IMR-90 (cell line): Measurements from ENCODE around the gene UBR7.

Source experiments
- CEBPB ChIP-seq: IDR thresholded peaks from 2 replicates; pipeline ENCODE4 v1.6.1; 2012; ENCODE audit warnings: low read depth, low read length, improper control_type of control experiment
- MAFK ChIP-seq: IDR thresholded peaks from 2 replicates; pipeline ENCODE4 v1.6.1; 2012; ENCODE audit warnings: low read depth, low read length, improper control_type of control experiment
- MAZ ChIP-seq: IDR thresholded peaks from 2 replicates; pipeline ENCODE4 v1.6.1; 2012; ENCODE audit warnings: low read depth, mild to moderate bottlenecking, low read length, improper control_type of control experiment, moderate library complexity, borderline replicate concordance
- POLR2A ChIP-seq: IDR thresholded peaks from 2 replicates; pipeline ENCODE4 v1.6.1; 2012; ENCODE audit warnings: mild to moderate bottlenecking, low read depth, low read length
- RAD21 ChIP-seq: IDR thresholded peaks from 2 replicates; pipeline ENCODE4 v1.6.1; 2012; ENCODE audit warnings: low read length, improper control_type of control experiment
- SMC3 ChIP-seq: fragments of 150-350 bp; IDR thresholded peaks from 2 replicates; pipeline ENCODE4 v1.6.1; 2016; ENCODE audit warnings: low read depth, mild to moderate bottlenecking, antibody characterized with exemption, low read length, moderate library complexity
- TF ChIP-seq, protein P1 (sequence below): conservative IDR thresholded peaks from 2 replicates; pipeline ENCODE4 v1.5.1; 2012; ENCODE audit warnings: mild to moderate bottlenecking, low read depth, low read length, improper control_type of control experiment
- TF ChIP-seq, protein P2 (sequence below): fragments of 150-350 bp; IDR thresholded peaks from 2 replicates; pipeline ENCODE4 v1.6.1; 2017; ENCODE audit warnings: mild to moderate bottlenecking, antibody characterized with exemption, low read length, low read depth
- TF ChIP-seq, protein P3 (sequence below): fragments of 150-350 bp; IDR thresholded peaks from 2 replicates; pipeline ENCODE4 v1.6.1; 2016; ENCODE audit warnings: low read depth, mild to moderate bottlenecking, low read length, moderate library complexity, borderline replicate concordance

DNA sequence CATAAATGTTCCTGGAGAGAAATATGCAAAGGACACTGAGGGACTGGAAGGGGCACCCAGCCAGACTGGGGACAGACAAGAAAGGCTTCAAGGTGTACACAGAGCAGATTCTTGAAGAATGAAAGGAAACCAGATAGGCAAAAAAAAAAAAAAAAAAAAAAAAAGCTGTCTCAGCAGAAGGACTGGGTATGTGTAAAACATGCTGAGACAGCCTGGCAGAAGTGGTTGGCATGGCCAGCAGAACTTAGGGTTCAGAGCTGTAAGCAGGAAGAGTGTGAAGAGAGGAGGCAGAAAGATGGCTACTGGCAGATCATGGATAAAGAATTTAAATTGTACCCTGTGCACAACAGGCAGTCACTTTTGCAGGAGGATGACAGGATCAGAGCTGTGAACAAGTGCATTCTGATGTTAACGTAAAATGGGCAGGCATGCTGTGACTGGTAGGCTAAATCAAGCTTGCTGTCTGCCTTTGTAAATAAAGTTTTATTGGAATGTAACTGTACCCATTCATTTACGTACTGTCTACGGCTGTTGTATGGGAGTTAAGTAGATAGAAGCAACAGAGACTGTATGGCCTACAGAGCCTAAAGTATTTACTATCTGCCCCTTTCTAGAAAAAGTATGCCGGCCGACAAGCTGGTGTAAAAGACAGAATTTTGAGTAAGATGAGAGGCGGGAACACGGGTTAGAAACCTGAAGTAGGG, 42.2 kb downstream of the UBR7 start:
- TF ChIP-seq, protein P1, sequence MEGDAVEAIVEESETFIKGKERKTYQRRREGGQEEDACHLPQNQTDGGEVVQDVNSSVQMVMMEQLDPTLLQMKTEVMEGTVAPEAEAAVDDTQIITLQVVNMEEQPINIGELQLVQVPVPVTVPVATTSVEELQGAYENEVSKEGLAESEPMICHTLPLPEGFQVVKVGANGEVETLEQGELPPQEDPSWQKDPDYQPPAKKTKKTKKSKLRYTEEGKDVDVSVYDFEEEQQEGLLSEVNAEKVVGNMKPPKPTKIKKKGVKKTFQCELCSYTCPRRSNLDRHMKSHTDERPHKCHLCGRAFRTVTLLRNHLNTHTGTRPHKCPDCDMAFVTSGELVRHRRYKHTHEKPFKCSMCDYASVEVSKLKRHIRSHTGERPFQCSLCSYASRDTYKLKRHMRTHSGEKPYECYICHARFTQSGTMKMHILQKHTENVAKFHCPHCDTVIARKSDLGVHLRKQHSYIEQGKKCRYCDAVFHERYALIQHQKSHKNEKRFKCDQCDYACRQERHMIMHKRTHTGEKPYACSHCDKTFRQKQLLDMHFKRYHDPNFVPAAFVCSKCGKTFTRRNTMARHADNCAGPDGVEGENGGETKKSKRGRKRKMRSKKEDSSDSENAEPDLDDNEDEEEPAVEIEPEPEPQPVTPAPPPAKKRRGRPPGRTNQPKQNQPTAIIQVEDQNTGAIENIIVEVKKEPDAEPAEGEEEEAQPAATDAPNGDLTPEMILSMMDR, result no peak
- TF ChIP-seq, protein P2, sequence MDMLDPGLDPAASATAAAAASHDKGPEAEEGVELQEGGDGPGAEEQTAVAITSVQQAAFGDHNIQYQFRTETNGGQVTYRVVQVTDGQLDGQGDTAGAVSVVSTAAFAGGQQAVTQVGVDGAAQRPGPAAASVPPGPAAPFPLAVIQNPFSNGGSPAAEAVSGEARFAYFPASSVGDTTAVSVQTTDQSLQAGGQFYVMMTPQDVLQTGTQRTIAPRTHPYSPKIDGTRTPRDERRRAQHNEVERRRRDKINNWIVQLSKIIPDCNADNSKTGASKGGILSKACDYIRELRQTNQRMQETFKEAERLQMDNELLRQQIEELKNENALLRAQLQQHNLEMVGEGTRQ, result no peak
- TF ChIP-seq CEBPB (no peak), POLR2A (no peak), RAD21 (no peak), MAFK (no peak), MAZ (no peak), SMC3 (no peak)
- TF ChIP-seq, protein P3, sequence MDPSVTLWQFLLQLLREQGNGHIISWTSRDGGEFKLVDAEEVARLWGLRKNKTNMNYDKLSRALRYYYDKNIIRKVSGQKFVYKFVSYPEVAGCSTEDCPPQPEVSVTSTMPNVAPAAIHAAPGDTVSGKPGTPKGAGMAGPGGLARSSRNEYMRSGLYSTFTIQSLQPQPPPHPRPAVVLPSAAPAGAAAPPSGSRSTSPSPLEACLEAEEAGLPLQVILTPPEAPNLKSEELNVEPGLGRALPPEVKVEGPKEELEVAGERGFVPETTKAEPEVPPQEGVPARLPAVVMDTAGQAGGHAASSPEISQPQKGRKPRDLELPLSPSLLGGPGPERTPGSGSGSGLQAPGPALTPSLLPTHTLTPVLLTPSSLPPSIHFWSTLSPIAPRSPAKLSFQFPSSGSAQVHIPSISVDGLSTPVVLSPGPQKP, result no peak
